NCI-H774 (cell line): ENCODE measurements around the gene GRB7.

Source experiments
- DNase-seq: peaks from one replicate; lab custom pipeline; 2025; lab: John Stamatoyannopoulos, UW

Gene GRB7

DNA sequence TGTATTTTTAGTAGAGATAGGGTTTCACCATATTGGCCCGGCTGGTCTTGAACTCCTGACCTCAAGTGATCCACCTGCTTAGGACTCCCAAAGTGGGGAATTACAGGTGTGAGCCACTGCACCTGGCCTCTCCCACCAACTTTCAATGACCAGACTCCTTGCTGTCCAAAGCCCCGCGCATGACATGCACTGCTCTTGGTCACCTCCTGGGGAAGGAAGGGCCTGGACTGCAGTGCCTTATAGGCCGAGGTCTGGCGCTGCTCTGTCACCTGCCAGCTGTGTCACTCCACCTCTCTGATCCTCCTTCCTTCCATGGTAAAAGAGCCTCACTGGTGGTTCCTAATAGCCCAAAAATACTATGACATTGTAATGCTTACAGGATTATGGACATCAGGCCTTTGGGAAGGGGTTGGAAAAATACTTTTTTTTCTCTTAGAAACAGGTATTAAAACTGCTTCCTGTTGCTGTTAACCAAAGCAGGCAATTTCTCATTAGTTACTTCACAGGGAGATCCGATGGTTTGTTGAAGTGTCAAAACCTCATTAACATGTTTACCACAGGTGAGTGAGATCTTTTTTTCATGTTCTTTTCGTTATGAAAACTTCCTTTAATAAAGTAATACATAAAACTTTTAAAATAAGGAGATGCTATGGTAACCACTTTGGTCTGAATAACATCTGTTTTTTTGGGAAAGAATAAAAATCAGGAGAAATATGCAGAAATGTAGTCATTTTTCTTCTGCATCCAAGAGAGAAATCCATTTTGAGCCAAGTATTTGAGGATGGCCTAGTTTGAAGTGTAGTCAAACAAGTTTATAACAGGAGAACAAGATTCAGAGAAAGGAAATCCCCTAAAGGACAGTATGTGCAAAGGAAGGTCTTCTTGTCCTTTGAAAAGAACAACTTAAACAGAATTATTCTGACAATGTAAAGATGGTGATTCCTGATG, 35.5 kb downstream of the GRB7 start:
- no peak for DNase-seq

GRCh38 chr17:39774047-39774446, 36.3 kb downstream of the GRB7 start:
- DNase-seq = no peak

GRCh38 chr17:39775031-39775430, 37.3 kb downstream of the GRB7 start:
- DNase-seq = no peak

GRCh38 chr17:39776252-39776651, 38.5 kb downstream of the GRB7 start:
- DNase-seq = no peak

DNA sequence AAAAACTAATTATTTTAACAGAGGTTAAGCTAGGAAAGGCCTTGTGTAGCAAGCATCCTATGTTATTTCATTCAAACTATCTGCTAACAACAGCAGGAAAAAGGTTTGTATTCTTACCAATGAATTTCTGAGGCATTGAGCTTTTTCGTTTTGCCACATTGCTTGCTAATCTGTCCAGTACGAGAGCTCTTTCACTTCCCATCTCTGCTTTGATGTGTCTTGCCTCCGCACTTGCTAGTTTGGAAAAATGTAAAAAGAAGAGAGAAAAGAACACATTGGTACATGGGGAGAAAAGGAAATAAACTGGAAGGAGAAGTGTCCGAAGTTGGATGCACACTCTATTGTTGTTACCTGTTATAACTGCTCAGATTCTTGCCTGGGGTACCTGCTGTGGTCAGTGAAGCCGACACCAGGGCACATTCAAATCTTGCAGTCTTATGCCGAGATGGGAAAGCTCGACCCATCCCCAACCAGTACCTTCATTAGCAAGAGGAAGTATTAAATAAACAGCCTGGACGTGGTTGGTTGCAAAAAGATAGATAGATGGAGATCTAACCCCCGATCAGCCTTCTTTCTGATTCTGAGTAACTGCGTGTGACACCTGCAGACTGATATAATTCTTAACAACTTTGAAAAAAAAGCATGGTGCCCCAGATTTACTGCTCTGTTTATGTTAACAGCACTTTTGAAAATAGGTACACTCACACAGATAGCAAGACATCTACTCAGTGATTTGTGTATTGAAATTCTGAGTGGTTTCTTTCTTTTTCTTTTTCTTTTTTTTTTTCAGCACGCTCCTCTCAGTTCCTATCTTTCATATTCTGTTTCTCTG, 40.0 kb downstream of the GRB7 start:
- no peak for DNase-seq

DNA sequence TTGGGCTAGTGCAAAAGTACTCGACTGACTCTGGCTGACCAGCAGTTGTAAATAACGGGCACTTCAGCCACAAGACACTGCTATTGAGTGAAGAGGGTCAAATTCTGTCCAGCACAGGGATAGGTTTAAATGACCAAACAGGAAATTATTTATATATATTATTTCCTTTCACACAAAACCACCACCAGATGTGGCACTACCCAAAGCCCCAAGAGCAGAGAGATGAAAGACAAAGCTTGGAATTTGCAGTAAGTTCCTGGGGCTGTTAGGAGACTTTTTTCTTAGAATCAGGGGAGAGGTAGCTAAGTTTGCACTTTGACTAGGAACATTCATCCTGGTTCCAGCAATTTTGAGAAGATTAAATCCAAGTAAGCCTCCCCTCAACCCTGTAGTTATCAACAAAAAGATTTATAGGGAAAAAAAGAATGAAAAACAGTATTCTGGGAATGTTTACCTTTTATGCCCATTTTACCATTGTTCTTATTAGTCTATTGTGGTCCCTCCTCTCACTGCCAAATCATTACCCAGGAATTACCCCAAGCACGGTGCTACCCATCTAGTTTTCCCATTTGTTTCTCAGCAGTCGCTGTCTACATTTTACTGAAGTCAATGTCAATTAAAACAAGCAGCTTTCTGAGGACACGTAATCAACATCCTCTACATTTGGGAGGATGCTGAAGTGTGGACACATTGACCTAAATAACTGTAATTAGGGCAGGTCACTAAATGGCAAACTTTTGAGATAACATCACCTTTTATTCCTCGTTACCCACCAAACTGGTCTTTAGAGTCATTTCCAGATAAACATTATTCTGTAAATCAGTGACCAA, 43.5 kb downstream of the GRB7 start:
- no peak for DNase-seq

DNA sequence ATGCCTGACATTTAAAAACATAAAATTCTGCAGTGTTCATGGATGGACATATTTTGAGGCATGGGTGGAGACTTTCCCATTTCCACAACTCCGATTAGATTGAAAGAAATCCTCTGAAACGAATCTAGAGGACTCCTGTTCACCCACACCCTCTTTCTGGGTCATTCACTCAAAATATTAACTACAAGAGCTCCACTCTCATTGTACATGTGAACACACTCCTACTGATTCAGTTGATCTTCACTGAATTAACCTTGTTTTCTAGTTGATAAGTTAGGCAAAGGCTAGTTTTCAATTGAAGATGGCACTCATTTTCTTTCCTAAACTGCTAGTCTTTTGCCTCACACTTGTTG, 44.1 kb downstream of the GRB7 start:
- DNase-seq = no peak

DNA sequence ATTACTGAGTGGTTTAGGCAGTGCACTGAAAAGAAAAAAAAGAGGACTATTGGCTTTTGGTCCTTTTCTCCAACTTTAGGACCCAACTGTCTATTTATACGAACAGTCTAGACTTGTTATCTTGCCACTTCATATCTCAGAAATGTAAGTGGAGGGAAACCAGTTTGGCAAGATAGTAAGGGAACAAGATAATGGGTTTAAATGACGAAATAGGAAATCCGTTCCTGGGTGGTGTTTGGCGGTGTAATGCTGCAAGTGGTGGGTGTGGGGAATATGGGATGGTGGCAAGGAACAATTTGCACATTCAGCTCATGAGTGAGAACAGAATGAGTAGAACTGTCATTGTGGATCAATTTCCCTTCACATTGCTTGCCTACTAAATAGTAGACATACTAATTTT, 44.7 kb downstream of the GRB7 start:
- no peak for DNase-seq

DNA sequence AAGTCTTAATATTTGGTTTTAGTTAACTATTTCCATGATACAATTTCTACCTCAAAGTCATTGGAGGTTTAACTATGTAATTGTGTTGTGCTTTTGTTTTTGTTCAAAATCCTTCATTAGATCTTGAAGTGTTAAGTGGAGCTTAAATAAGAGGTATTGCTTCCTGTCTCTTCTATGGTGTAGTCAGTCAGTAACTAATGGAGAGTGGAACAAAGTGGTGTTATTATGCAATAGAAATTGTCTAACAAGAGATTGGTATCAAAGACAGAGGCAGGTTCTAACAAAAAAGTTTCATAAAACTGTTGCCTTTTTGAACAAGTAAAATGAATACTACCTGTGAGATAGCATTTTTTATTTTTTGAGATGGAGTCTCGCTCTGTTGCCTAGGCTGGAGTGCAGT, 45.2 kb downstream of the GRB7 start:
- no peak for DNase-seq

DNA sequence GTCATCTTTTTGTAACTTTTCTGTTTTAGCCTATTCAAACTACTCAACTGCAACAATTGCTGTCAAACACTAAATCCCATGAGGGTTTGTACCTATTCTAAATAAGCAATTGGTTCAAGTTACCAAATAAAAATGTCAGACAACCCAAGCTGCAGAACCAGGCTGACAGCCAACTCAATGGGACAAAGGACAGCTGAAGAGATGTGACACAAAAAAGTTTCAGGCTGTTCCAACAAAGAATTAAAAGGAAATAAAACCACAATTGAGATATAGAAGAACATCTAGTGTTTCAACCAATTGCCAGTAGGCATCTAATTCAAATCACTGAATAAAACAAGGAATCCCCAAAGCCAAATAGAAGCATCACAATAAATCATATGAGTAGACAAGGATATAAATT, 49.3 kb downstream of the GRB7 start:
- DNase-seq = no peak

DNA sequence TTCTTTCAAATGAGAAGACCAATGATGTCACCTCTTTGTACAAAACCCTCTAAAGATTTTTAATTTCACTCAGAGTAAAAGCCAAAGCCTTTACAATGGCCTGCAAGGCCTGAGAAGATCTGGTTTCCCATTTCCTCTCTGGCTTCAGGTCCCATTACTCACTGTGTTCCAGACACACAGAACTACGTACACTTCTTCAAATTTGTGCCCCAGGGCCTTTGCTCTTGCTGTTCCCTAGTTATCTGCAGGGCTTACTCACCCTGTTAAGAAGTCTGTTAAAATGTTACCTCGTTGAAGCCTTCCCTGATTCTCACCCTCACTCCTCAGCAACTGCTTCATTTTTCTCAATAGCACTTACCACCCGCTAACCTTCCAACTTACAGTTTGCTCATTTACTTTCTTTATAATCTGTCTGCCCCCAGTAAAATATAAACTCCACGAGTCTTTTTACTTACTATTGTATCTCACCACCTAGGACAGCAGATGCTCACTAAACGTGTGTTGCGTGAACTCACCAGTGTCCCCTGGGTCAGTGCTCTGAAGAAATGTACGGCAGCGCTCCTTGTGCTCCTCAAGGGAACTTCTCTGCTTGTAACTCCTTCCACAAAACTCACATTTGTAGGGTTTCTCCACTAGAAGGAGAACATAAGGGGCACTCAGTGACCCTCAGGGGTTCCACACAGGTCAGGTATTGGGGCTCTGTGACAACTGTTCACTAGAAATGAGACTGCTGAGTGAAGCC, 50.2 kb downstream of the GRB7 start:
- no peak for DNase-seq

DNA sequence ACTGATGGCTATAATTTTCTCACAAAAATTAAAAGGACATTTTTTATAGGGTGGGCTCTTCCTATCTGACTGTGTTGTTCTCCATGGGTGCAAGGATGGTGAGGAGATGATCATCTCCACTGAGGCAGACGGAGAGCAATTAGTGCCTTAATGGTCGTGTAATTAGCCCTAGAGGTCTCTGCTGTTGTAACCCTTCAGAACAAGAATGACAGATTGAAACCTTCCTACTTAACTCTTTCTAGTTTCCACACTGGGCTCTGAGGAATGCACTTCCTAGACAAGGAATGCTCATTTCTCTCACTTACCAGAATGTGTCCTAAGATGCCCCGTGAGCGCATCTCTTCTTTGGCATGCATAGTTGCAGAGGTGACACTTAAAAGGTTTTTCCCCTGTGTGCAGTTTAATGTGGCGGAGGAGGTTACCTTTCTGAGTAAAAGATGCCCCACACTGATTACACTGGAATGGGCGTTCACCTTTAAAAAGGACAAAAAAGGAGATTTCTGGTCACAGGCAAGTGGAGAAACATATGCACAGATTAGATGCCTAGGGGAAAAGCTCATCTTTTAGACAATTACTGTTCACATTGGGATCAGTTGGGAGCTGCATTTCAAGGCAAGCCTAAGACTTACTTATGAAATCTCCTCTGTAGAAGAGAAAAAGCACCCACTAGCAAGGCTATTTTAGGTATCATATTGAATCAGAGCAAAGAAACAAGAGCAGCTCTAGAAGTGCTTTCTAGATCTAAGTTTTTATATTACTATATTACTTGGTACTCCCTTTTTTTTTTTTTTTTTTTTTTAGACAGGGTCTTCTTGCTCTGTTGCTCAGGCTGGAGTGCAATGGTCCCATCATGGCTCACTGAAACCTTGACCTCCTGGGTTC, 53.6 kb downstream of the GRB7 start:
- no peak for DNase-seq

GRCh38 chr17:39792526-39793221, 54.9 kb downstream of the GRB7 start:
- no peak for DNase-seq

DNA sequence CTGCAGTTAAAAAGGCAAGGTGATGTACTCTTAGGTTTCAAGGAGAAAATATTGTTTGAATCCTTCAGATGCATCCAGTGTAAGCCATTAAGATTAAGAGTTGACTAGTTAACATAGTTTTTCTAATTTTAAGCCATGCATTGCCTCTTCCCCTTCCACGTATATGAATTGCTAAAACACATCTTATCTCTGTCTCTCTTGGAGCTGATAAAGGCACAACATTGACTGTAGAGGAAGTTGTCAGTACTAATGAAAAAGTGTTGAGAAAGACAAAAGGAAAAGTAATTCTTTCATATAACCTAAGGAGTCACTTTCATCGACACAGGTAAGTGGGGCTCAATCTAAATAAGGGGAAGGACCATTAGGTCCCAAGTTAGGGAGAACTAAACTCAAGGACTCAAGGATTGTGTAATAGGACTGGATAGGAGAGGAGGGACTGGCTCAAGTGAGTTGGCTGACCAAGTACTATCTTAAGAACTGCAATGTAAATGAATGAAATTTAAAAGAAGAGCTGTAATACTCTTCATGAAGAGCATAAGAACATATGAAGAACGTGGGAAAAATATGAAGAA, 55.6 kb downstream of the GRB7 start:
- DNase-seq = no peak

GRCh38 chr17:39794249-39794970, 56.7 kb downstream of the GRB7 start:
- DNase-seq = no peak
